CD4-positive, CD25-positive, alpha-beta regulatory T cell (primary cell): ENCODE results near the gene MGRN1. TPM values are rescaled to one million over a fixed set of nuclear protein-coding genes. Genes with fewer than 3 reads are reported as not detected.

ENCODE experiments used
- ATAC-seq, 2 donors: fragments of 150-1000 bp; cut with Tn5 transposase; one replicate each; pipeline ENCODE4 v1.10.0; 2021; ENCODE audit warnings: low read depth in 2 of 2, moderate number of reproducible peaks in 2 of 2, moderate library complexity in 1 of 2
- DNase-seq, 3 donors: peaks; one replicate each; pipeline versions ENCODE4 v3.0.0 to v3.0.0-alpha.2; 2012 to 2022; ENCODE audit warnings: mixed read lengths in 1 of 3
- H3K27ac ChIP-seq: one replicate; pipeline ENCODE4 v1.7.0; 2013; ENCODE audit warnings: mild to moderate bottlenecking, low read length; ENCODE audit not compliant: insufficient read depth, poor library complexity, severe bottlenecking
- H3K27me3 ChIP-seq: one replicate; pipeline ENCODE4 v1.7.0; 2013; ENCODE audit warnings: low read length; ENCODE audit not compliant: control insufficient read depth, insufficient read depth
- H3K36me3 ChIP-seq: one replicate; pipeline ENCODE4 v1.7.0; 2013; ENCODE audit warnings: mild to moderate bottlenecking, low read length, moderate library complexity; ENCODE audit not compliant: control insufficient read depth, insufficient read depth
- H3K4me1 ChIP-seq: 2 replicates; pipeline ENCODE4 v1.7.0; 2013; ENCODE audit warnings: mild to moderate bottlenecking, low read length; ENCODE audit not compliant: insufficient read depth, control insufficient read depth, poor library complexity, severe bottlenecking
- H3K4me3 ChIP-seq: one replicate; pipeline ENCODE4 v1.7.0; 2013; ENCODE audit warnings: low read depth, mild to moderate bottlenecking, low read length, moderate library complexity
- H3K9me3 ChIP-seq, 2 experiments: 1 replicate in 1 of 2; 2 replicates in 1 of 2; pipeline ENCODE4 v1.7.0; 2013; ENCODE audit warnings: low read length in 2 of 2, mild to moderate bottlenecking in 1 of 2, moderate library complexity in 1 of 2; ENCODE audit not compliant: control insufficient read depth in 2 of 2
- H3K27ac Mint-ChIP-seq, 3 donors: one replicate each; pipeline ENCODE4 v1.8.0; 2020 to 2022; ENCODE audit warnings: mild to moderate bottlenecking in 3 of 3, mixed read lengths in 3 of 3, moderate library complexity in 2 of 3
- H3K27me3 Mint-ChIP-seq: one replicate; pipeline ENCODE4 v1.8.0; 2022; ENCODE audit warnings: mild to moderate bottlenecking, mixed read lengths
- H3K36me3 Mint-ChIP-seq: one replicate; pipeline ENCODE4 v1.8.0; 2020; ENCODE audit warnings: mixed read lengths
- H3K4me1 Mint-ChIP-seq, 4 donors: one replicate each; pipeline ENCODE4 v1.8.0; 2020 to 2022; ENCODE audit warnings: mixed read lengths in 4 of 4, mild to moderate bottlenecking in 1 of 4
- H3K4me3 Mint-ChIP-seq, 4 donors: one replicate each; pipeline ENCODE4 v1.8.0; 2020 to 2022; ENCODE audit warnings: mild to moderate bottlenecking in 4 of 4, mixed read lengths in 4 of 4, moderate library complexity in 3 of 4
- H3K9me3 Mint-ChIP-seq, 7 donors: one replicate each; pipeline ENCODE4 v1.8.0; 2020 to 2022; ENCODE audit warnings: mixed read lengths in 7 of 7, mild to moderate bottlenecking in 3 of 7, moderate library complexity in 2 of 7
- polyA plus RNA-seq, 4 donors: library from polyadenylated mRNA; unstranded; fragments of 300-500 nt; fragmentation: Illumina TruSeq; gene quantifications; one replicate each; pipeline ENCODE4 v1.2.3, GENCODE V29; 2021
- total RNA-seq: library from RNA; stranded (reverse); gene quantifications from one replicate; pipeline ENCODE4 v1.2.3, GENCODE V29; 2022

MGRN1 gene
- total and polyA plus RNA-seq, 5 donors from 2014 or later, result 2.5 to 78.2 (median 4.7) TPM

DNA sequence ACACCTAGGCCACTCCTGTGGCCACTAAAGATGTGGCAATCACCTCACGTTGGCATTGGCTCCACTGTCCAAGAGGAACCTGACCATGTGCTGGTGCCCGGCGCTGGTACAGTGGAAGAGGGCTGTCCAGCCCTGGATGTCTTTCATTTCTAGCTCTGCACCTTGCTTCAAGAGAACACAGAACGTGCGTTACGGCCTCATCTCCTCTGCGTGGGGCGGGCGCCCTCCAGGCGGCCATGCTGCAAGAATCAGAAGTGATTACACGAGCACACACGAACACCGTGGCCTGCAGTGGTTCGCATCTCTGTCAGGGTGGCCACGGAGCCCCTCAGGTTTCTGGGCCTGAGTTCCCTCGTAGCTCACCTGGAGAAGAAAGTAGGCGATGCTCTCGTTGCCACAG is 102.0 kb downstream of the MGRN1 start:
- Mint-ChIP-seq H3K4me1 (peaks cover 0 to 7% (median 4%) of the 10 kb centered on the region in 4 donors), H3K27ac (no peak overlapping the region), H3K4me3 (no peak overlapping the region), H3K36me3 (peaks cover 16% of the 10 kb centered on the region), H3K9me3 (no peaks in the 10 kb centered on the region), H3K27me3 (no peaks in the 10 kb centered on the region)
- Histone ChIP-seq H3K27ac (no peak overlapping the region), H3K27me3 (no peaks in the 10 kb centered on the region), H3K36me3 (peaks cover 26% of the 10 kb centered on the region), H3K4me3 (no peak overlapping the region), H3K9me3 (no peaks in the 10 kb centered on the region), H3K4me1 (no peaks in the 10 kb centered on the region)
- ATAC-seq (no peak), DNase-seq (no peak)

DNA sequence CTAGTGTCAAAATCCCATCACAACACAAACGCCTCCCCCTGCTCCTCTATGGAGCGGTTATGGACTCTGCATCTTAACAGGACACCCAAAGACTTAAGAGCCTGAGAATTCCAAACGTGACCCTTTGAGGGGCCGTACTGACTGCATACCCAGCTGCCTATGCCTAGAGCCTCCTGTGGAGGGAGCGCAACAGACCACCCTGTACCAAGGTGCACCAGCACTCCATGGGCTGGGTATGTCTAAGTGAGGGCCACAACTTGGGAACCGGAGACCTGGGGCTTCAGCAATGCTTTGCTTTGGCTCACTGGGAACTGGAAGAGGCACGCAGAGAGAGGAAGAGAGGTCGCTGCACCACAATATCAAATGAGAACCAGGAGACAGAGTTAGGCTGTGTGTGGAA is 104.0 kb downstream of the MGRN1 start:
- no peaks in the 10 kb centered on the region for H3K27me3 Mint-ChIP-seq
- H3K36me3 Mint-ChIP-seq, result peaks cover 16% of the 10 kb centered on the region
- peak overlapping the region in 1 of 3 donors; percentile 37 for H3K27ac Mint-ChIP-seq

DNA sequence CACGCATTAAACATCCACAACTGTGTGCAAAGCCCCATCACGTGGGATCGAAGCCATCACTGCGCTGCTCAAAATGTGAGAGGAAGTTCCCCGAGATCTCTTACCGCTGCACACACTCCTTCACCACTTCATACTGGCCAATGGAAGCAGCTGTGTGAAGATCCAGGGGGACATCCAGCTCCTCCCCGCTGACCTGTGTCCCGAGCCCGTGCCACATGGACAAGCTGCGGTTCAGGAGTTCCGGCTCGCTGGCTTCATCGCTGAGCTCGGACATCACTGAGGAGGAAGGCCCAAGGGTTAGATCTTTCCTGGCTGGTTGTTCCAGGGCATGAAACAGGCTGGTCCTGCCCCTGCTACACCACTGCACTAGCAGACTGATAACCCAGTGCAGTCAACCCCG is 105.2 kb downstream of the MGRN1 start:
- peaks cover 8 to 17% (median 10%) of the 10 kb centered on the region in 4 donors for H3K4me1 Mint-ChIP-seq
- Histone ChIP-seq H3K27ac (no peak overlapping the region), H3K4me1 (peaks cover 10% of the 10 kb centered on the region), H3K27me3 (no peaks in the 10 kb centered on the region), H3K36me3 (peaks cover 14% of the 10 kb centered on the region), H3K4me3 (no peak overlapping the region), H3K9me3 (no peaks in the 10 kb centered on the region)
- ATAC-seq (no peak), DNase-seq (no peak)
- peaks cover 5% of the 10 kb centered on the region for H3K27me3 Mint-ChIP-seq
- no peak overlapping the region for H3K27ac Mint-ChIP-seq
- no peaks in the 10 kb centered on the region for H3K9me3 Mint-ChIP-seq
- peak overlapping the region in 1 of 4 donors; percentile 35 for H3K4me3 Mint-ChIP-seq
- peaks cover 12% of the 10 kb centered on the region for H3K36me3 Mint-ChIP-seq

More for the DNA sequence above, 104.0 kb downstream of the MGRN1 start:
- H3K4me1 Mint-ChIP-seq, result peaks cover 8 to 10% (median 9%) of the 10 kb centered on the region in 4 donors
- Histone ChIP-seq H3K36me3 (peaks cover 19% of the 10 kb centered on the region), H3K4me3 (no peak overlapping the region), H3K4me1 (peaks cover 6% of the 10 kb centered on the region), H3K27me3 (no peaks in the 10 kb centered on the region), H3K9me3 (no peaks in the 10 kb centered on the region), H3K27ac (no peak overlapping the region)
- peak overlapping the region in 1 of 4 donors; percentile 68 for H3K4me3 Mint-ChIP-seq
- no peaks in the 10 kb centered on the region for H3K9me3 Mint-ChIP-seq
- ATAC-seq (no peak), DNase-seq (no peak)

DNA sequence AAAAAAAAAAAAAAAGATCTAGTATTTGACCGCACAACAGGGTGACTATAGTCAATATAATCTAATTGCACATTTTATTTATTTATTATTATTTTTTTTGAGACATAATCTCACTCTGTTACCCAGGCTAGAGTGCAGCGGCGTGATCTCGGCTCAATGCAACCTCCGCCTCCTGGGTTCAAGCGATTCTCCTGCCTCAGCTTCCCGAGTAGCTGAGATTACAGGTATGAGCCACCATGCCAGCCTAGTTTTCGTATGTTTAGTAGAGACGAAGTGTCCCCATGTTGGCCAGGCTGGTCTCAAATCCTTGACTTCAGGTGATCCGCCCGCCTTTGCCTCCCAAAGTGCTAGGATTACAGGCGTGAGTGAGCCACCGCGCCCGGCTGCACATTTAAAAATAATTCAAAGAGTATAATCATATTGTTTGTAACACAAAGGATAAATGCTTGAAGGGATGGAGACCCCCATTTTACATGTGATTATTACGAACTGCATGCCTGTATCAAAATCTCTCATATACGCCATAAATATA is 108.7 kb downstream of the MGRN1 start:
- H3K4me3 ChIP-seq, result peak overlapping the region; percentile 79
- H3K27me3 ChIP-seq, result no peaks in the 10 kb centered on the region

DNA sequence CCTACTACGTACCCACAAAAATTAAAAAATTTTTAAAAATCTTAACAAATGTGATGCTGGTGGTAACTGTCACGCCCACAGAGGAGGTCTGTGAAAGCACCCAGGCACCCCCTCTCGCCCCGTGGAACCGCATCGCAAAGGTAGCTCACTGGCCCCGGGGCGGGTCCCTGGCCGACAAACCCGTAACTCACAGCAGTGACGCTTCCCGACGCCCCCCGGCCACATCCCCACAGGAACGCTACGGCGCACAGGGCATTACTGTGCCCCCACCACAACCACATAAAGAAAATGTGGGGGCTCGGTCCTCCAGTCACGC is 109.1 kb downstream of the MGRN1 start:
- H3K36me3 ChIP-seq, result peaks cover 3% of the 10 kb centered on the region
- Mint-ChIP-seq H3K27ac (peak overlapping the region in 2 of 3 donors; percentile 86 to 87), H3K4me3 (peak overlapping the region; percentile 90 to 98 (median 96)), H3K27me3 (peaks cover 5% of the 10 kb centered on the region), H3K36me3 (peaks cover 3% of the 10 kb centered on the region), H3K9me3 (no peaks in the 10 kb centered on the region), H3K4me1 (peaks cover 5 to 22% (median 15%) of the 10 kb centered on the region in 4 donors)
- H3K4me3 ChIP-seq, result peak overlapping the region; percentile 79
- ATAC-seq, result peak in 1 of 2 donors; percentile 1
- peaks cover 19% of the 10 kb centered on the region for H3K4me1 ChIP-seq
- H3K27me3 ChIP-seq, result no peaks in the 10 kb centered on the region
- DNase-seq, result peak in 1 of 3 donors; percentile 26
- H3K27ac ChIP-seq, result peak overlapping the region; percentile 82
- no peaks in the 10 kb centered on the region for H3K9me3 ChIP-seq

More for the DNA sequence above, 108.7 kb downstream of the MGRN1 start:
- H3K27ac Mint-ChIP-seq, result peak overlapping the region in 1 of 3 donors; percentile 87
- no peaks in the 10 kb centered on the region for H3K9me3 Mint-ChIP-seq
- no peak for ATAC-seq
- H3K4me3 Mint-ChIP-seq, result peak overlapping the region; percentile 90 to 98 (median 96)
- peaks cover 5 to 22% (median 15%) of the 10 kb centered on the region in 4 donors for H3K4me1 Mint-ChIP-seq
- Histone ChIP-seq H3K9me3 (no peaks in the 10 kb centered on the region), H3K27ac (no peak overlapping the region), H3K4me1 (peaks cover 19% of the 10 kb centered on the region), H3K36me3 (peaks cover 3% of the 10 kb centered on the region)
- DNase-seq, result no peak
- peaks cover 5% of the 10 kb centered on the region for H3K36me3 Mint-ChIP-seq
- H3K27me3 Mint-ChIP-seq, result peaks cover 5% of the 10 kb centered on the region

DNA sequence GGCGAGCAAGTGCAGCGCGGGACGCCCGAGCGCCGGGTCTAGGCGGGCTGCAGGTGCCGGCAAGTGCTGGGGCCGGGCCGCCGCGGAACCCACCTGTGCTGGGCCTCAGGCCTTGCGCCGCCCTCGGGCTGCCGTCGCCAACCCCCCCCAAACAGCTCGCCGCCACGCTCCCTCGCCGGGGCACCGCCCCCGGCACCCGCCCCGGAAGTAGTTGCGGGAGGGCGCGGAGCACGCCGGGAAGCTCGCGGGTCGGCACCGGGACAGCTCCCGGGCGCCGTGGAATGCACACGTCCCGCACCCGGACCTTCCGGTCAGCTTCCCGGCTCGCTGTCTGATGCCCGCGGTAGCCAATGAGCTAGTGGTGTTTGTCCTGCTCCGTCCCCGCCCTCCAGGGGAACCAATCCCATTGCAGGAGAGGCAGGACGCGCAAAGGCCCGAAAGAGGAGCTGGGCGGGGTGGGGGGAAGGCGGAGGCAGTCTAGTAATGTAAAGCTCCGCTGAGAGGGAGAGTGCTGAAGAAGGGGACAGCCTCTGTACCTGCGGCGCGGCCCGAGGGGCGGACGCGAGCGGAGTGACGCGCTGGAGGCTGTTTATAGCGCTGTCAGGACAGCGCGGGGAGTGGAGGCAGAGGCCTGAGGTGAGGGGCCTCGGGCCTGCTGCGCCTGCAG is 109.6 kb downstream of the MGRN1 start, which contains the start of the genes ANKS3 and DNAAF8:
ANKS3 (minus strand) TSS at position 209 of the 667 bp plus-strand sequence. CDS start 4,122 bp downstream, outside the sequence.
DNAAF8 (plus strand) TSS at position 475 of the 667 bp plus-strand sequence. CDS start 1,978 bp downstream, outside the sequence.
- Histone ChIP-seq H3K36me3 (peaks cover 3% of the 10 kb centered on the region), H3K27me3 (no peaks in the 10 kb centered on the region), H3K27ac (peak within 1 kb of the TSS; percentile 82), H3K4me3 (peak within 1 kb of the TSS; percentile 79), H3K9me3 (no peaks in the 10 kb centered on the region), H3K4me1 (peaks cover 19% of the 10 kb centered on the region)
- ATAC-seq, result peak; percentile 81 to 82
- H3K4me3 Mint-ChIP-seq, result peak within 1 kb of the TSS; percentile 90 to 98 (median 96)
- peak within 1 kb of the TSS; percentile 87 to 89 (median 89) for H3K27ac Mint-ChIP-seq
- H3K27me3 Mint-ChIP-seq, result peaks cover 5% of the 10 kb centered on the region
- H3K36me3 Mint-ChIP-seq, result no peaks in the 10 kb centered on the region
- no peaks in the 10 kb centered on the region for H3K9me3 Mint-ChIP-seq
- peaks cover 5 to 22% (median 15%) of the 10 kb centered on the region in 4 donors for H3K4me1 Mint-ChIP-seq
- peak; percentile 78 to 83 (median 82) for DNase-seq

DNA sequence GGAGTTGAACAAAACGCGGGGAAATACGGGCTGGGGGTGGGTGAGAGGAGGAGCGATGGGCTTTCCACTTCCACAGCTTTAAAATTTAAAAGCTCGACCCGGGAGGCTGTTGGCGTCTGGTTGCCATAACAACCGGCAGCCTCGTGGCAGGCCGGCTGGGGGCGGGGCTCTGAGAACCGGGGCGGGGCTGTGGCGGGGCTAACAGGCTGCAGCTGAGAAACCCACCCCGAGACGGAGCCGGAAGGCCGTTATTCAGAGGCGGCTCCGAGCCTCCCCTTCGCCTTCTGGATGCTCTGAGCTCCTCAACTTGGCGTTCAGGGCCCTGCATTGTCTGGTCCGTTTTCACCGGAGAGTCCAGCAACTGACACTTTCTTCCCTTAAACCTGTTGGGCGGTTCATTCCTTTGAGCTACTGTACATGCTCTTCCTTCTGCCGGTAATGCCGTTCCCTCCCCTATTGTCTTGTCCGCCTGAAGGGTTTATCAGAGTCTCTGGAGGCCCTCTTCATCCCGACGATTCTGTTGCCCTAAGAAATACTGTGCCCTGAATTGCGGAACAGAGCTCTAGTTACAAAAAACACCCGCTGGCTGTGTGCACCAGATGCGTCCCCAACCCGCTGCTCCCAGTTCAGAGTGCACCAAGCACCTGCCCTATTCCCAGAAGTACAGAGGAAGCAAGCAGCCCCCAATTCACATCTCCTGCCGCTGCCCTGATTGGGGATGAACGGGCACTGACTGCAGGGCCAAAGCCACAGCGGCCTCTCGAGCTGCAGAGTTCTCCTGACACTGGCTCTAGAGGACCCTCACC is 110.3 kb downstream of the MGRN1 start:
- ATAC-seq, result peak; percentile 80 to 81
- H3K4me3 Mint-ChIP-seq, result peak overlapping the region; percentile 90 to 98 (median 96)
- Histone ChIP-seq H3K4me3 (peak overlapping the region; percentile 75), H3K9me3 (no peaks in the 10 kb centered on the region), H3K27ac (peak overlapping the region; percentile 82), H3K4me1 (peaks cover 19% of the 10 kb centered on the region), H3K36me3 (peaks cover 3% of the 10 kb centered on the region), H3K27me3 (no peaks in the 10 kb centered on the region)
- peaks cover 5 to 22% (median 15%) of the 10 kb centered on the region in 4 donors for H3K4me1 Mint-ChIP-seq
- H3K27me3 Mint-ChIP-seq, result peaks cover 5% of the 10 kb centered on the region
- no peaks in the 10 kb centered on the region for H3K9me3 Mint-ChIP-seq
- H3K36me3 Mint-ChIP-seq, result no peaks in the 10 kb centered on the region
- H3K27ac Mint-ChIP-seq, result peak overlapping the region; percentile 87 to 89 (median 89)
- DNase-seq, result peak; percentile 91 to 93 (median 92)
